PC-3 (cell line): Measurements from ENCODE around the gene INF2. TPM values are rescaled to one million over a fixed set of nuclear protein-coding genes. Genes with fewer than 3 reads are reported as not detected.

Experiments
- ATAC-seq: fragments of 200-7000 bp; cut with Tn5 transposase; 2 replicates; pipeline ENCODE4 v1.9.1; 2020; ENCODE audit warnings: mild to moderate bottlenecking, moderate library complexity
- BruUV-seq: library from RNA; stranded (reverse); fragments of 400-500 nt; replicated peaks from 2 replicates; lab custom pipeline; 2021; lab: Mats Ljungman, UMichigan
- CTCF ChIA-PET: fragments of 300-600 bp; sonication (Branson Sonifier 250); formaldehyde crosslinking; loops from one replicate; lab custom pipeline; 2022; ENCODE audit warnings: antibody characterized with exemption; lab: Charles Lee
- POLR2A ChIA-PET: fragments of 300-600 bp; sonication (Branson Sonifier 250); formaldehyde crosslinking; loops from one replicate; lab custom pipeline; 2022; ENCODE audit warnings: antibody characterized with exemption; ENCODE audit not compliant: unreplicated experiment; lab: Charles Lee
- DNase-seq: peaks from one replicate; pipeline ENCODE4 v3.0.0-alpha.2; 2015
- H2AFZ ChIP-seq: fragments of 300-600 bp; sonication (generic); 2 replicates; pipeline ENCODE4 v1.6.0; 2016; ENCODE audit warnings: antibody characterized with exemption, low read length
- H3F3A ChIP-seq: fragments of 300-600 bp; sonication (generic); one replicate; pipeline ENCODE4 v1.6.0; 2017; ENCODE audit warnings: antibody characterized with exemption, low read length, control low read depth, mild to moderate bottlenecking; ENCODE audit not compliant: unreplicated experiment
- H3K27ac ChIP-seq: fragments of 300-600 bp; sonication (generic); 2 replicates; pipeline ENCODE4 v1.5.1; 2016; ENCODE audit warnings: mild to moderate bottlenecking, low read length
- H3K27me3 ChIP-seq: fragments of 300-600 bp; sonication (generic); 2 replicates; pipeline ENCODE4 v1.6.1; 2016; ENCODE audit warnings: low read length, mixed read lengths
- H3K36me3 ChIP-seq: fragments of 300-600 bp; sonication (generic); 2 replicates; pipeline ENCODE4 v1.6.1; 2016; ENCODE audit warnings: low read depth, mixed run types, low read length, mixed read lengths
- H3K4me1 ChIP-seq: fragments of 300-600 bp; sonication (generic); 2 replicates; pipeline ENCODE4 v1.5.1; 2016; ENCODE audit warnings: low read length; ENCODE audit not compliant: insufficient read depth
- H3K4me2 ChIP-seq: fragments of 300-600 bp; sonication (generic); 2 replicates; pipeline ENCODE4 v1.6.0; 2016; ENCODE audit warnings: low read length
- H3K4me3 ChIP-seq: fragments of 300-600 bp; sonication (generic); 2 replicates; pipeline ENCODE4 v1.5.1; 2016; ENCODE audit warnings: mild to moderate bottlenecking, low read length, mixed read lengths
- H3K79me2 ChIP-seq: fragments of 300-600 bp; sonication (generic); 2 replicates; pipeline ENCODE4 v1.6.1; 2017; ENCODE audit warnings: low read length, mixed read lengths
- H3K9ac ChIP-seq: fragments of 300-600 bp; sonication (generic); 2 replicates; pipeline ENCODE4 v1.6.0; 2016; ENCODE audit warnings: mild to moderate bottlenecking, low read length
- H3K9me2 ChIP-seq: fragments of 300-600 bp; sonication (generic); replicated peaks from 2 replicates; pipeline ENCODE4 v1.6.1; 2016; ENCODE audit warnings: mixed run types, low read length, mixed read lengths
- H3K9me3 ChIP-seq: fragments of 300-600 bp; sonication (generic); 2 replicates; pipeline ENCODE4 v1.6.1; 2016; ENCODE audit warnings: low read length, mixed read lengths
- H4K20me1 ChIP-seq: fragments of 300-600 bp; sonication (generic); 2 replicates; pipeline ENCODE4 v1.6.1; 2016; ENCODE audit warnings: low read length, mixed read lengths
- CTCF ChIP-seq: fragments of 300-600 bp; sonication (generic); conservative IDR thresholded peaks from 2 replicates; pipeline ENCODE4 v1.5.1; 2017; ENCODE audit warnings: antibody characterized with exemption, low read depth, mild to moderate bottlenecking, low read length
- EZH2 ChIP-seq: fragments of 300-600 bp; sonication (generic); IDR thresholded peaks from one replicate; pipeline ENCODE4 v1.6.1; 2017; ENCODE audit warnings: antibody characterized with exemption, mild to moderate bottlenecking, low read length; ENCODE audit not compliant: unreplicated experiment
- EZH2phosphoT487 ChIP-seq: fragments of 300-600 bp; sonication (generic); IDR thresholded peaks from 2 replicates; pipeline ENCODE4 v1.6.1; 2018; ENCODE audit warnings: mild to moderate bottlenecking, antibody characterized with exemption, low read length, borderline replicate concordance
- intact Hi-C: fragments of 100-400 bp; cut with micrococcal nuclease; formaldehyde crosslinking; loops from 2 replicates; pipeline ENCODE4 v1.9.0; 2023
- total RNA-seq: library from RNA; depleted of rRNA; stranded (reverse); fragments of >200 nt; gene quantifications from 2 replicates; pipeline ENCODE4 v1.2.3, GENCODE V29; 2014

INF2 gene
- total RNA-seq, 1 experiment from 2014 or later, result 132 TPM

GRCh38 chr14:104738375-104739019 is 49.1 kb downstream of the INF2 start:
- Histone ChIP-seq H3K79me2 (no peaks in the 10 kb centered on the region), H3K4me3 (no peak overlapping the region), H3K4me2 (no peak overlapping the region), H2AFZ (no peak overlapping the region), H3K27me3 (no peaks in the 10 kb centered on the region), H3K9ac (no peak overlapping the region), H3K4me1 (0 out of 2 replicates have a peak, but pooled peaks cover 3% of the 10 kb centered on the region), H3F3A (no peaks in the 10 kb centered on the region), H3K27ac (no peak overlapping the region), H3K9me2 (no peaks in the 10 kb centered on the region), H3K36me3 (no peaks in the 10 kb centered on the region), H3K9me3 (no peaks in the 10 kb centered on the region), H4K20me1 (no peaks in the 10 kb centered on the region)
- no TSS peak for BruUV-seq
- ChIA-PET CTCF (no interaction called here), POLR2A (no interaction called here)
- intact Hi-C loops, result no loop called here
- TF ChIP-seq CTCF, result no peak
- TF ChIP-seq EZH2phosphoT487, result no peak
- TF ChIP-seq EZH2, result no peak
- DNase-seq (no peak), ATAC-seq (no peak)

GRCh38 chr14:104739026-104739425 is 49.6 kb downstream of the INF2 start:
- H3K9ac ChIP-seq, result no peak overlapping the region
- ATAC-seq (no peak), DNase-seq (no peak)
- no peaks in the 10 kb centered on the region for H4K20me1 ChIP-seq
- peaks cover 6% of the 10 kb centered on the region; the same call in 1 of the 2 replicates for H3K4me1 ChIP-seq
- intact Hi-C loops, result no loop called here
- no peak overlapping the region for H3K27ac ChIP-seq
- H3K4me3 ChIP-seq, result no peak overlapping the region
- ChIA-PET POLR2A (no interaction called here), CTCF (no interaction called here)
- no peak overlapping the region for H2AFZ ChIP-seq
- H3K9me3 ChIP-seq, result no peaks in the 10 kb centered on the region
- BruUV-seq, result no TSS peak
- H3K36me3 ChIP-seq, result no peaks in the 10 kb centered on the region
- H3K79me2 ChIP-seq, result no peaks in the 10 kb centered on the region
- TF ChIP-seq EZH2phosphoT487, result no peak
- no peak for TF ChIP-seq EZH2
- TF ChIP-seq CTCF, result no peak
- H3F3A ChIP-seq, result no peaks in the 10 kb centered on the region
- H3K9me2 ChIP-seq, result no peaks in the 10 kb centered on the region
- H3K4me2 ChIP-seq, result no peak overlapping the region
- no peaks in the 10 kb centered on the region for H3K27me3 ChIP-seq
